ENCODE data around the gene PHC3. TPM values are rescaled to one million over a fixed set of nuclear protein-coding genes. Genes with fewer than 3 reads are reported as not detected.
"Not testable (repeated sequence)": the region's sequence is repeated elsewhere in the genome, so short reads cannot be mapped to it uniquely, and the experiment has no call there.

Gene PHC3
- total RNA-seq, 1 donor = 51.4 TPM

- DNase-seq (ENCODE audit: low read depth) = no peak
- no peak for TF ChIP-seq CTCF (IDR thresholded peaks at IDR 0.05; ENCODE audit: insufficient read depth, low read depth, low read length)
- no peak overlapping the region for H3K4me3 ChIP-seq (ENCODE audit: low read depth, low read length)
These were observed 23.0 kb upstream of the PHC3 start for GRCh38 chr3:170204509-170204908.

- no peak for DNase-seq (ENCODE audit: low read depth)
- TF ChIP-seq CTCF (IDR thresholded peaks at IDR 0.05; ENCODE audit: insufficient read depth, low read depth, low read length) = no peak
- no peak overlapping the region for H3K4me3 ChIP-seq (ENCODE audit: low read depth, low read length)
These were observed 22.5 kb upstream of the PHC3 start for GRCh38 chr3:170204023-170204472.

- H3K4me3 ChIP-seq (ENCODE audit: low read depth, low read length) = no peak overlapping the region
- no peak for DNase-seq (ENCODE audit: low read depth)
- TF ChIP-seq CTCF (IDR thresholded peaks at IDR 0.05; ENCODE audit: insufficient read depth, low read depth, low read length) = no peak
These were observed 21.9 kb upstream of the PHC3 start for GRCh38 chr3:170203457-170203856.

GRCh38 chr3:170201527-170201926 lies 20.0 kb upstream of the PHC3 start:
- no peak for TF ChIP-seq CTCF (IDR thresholded peaks at IDR 0.05; ENCODE audit: insufficient read depth, low read depth, low read length)
- no peak for DNase-seq (ENCODE audit: low read depth)
- H3K4me3 ChIP-seq (ENCODE audit: low read depth, low read length) = no peak overlapping the region

- TF ChIP-seq CTCF (IDR thresholded peaks at IDR 0.05; ENCODE audit: insufficient read depth, low read depth, low read length) = no peak
- H3K4me3 ChIP-seq (ENCODE audit: low read depth, low read length) = no peak overlapping the region
These were observed 19.5 kb upstream of the PHC3 start for GRCh38 chr3:170200987-170201386.

GRCh38 chr3:170196833-170197232 lies 15.3 kb upstream of the PHC3 start:
- no peak for DNase-seq (ENCODE audit: low read depth)
- no peak overlapping the region for H3K4me3 ChIP-seq (ENCODE audit: low read depth, low read length)
- no peak for TF ChIP-seq CTCF (IDR thresholded peaks at IDR 0.05; ENCODE audit: insufficient read depth, low read depth, low read length)

More at GRCh38 chr3:170200987-170201386, 19.5 kb upstream of the PHC3 start:
- DNase-seq (ENCODE audit: low read depth) = no peak

- DNase-seq (ENCODE audit: low read depth); H3K4me3 ChIP-seq (ENCODE audit: low read depth, low read length): not testable (repeated sequence)
These were observed 14.2 kb upstream of the PHC3 start for GRCh38 chr3:170195759-170196158.
